ENCODE data around the gene CD3G.

GRCh38 chr11:118305726-118306125, 38.4 kb upstream of the CD3G start:
- TF ChIP-seq CTCF (IDR thresholded peaks at IDR 0.05): no peak
- no peak for TF ChIP-seq POLR2A (IDR thresholded peaks at IDR 0.05)

Data from heart left ventricle (tissue), 13 donors.